ENCODE data around the gene GRIK5.

DNA sequence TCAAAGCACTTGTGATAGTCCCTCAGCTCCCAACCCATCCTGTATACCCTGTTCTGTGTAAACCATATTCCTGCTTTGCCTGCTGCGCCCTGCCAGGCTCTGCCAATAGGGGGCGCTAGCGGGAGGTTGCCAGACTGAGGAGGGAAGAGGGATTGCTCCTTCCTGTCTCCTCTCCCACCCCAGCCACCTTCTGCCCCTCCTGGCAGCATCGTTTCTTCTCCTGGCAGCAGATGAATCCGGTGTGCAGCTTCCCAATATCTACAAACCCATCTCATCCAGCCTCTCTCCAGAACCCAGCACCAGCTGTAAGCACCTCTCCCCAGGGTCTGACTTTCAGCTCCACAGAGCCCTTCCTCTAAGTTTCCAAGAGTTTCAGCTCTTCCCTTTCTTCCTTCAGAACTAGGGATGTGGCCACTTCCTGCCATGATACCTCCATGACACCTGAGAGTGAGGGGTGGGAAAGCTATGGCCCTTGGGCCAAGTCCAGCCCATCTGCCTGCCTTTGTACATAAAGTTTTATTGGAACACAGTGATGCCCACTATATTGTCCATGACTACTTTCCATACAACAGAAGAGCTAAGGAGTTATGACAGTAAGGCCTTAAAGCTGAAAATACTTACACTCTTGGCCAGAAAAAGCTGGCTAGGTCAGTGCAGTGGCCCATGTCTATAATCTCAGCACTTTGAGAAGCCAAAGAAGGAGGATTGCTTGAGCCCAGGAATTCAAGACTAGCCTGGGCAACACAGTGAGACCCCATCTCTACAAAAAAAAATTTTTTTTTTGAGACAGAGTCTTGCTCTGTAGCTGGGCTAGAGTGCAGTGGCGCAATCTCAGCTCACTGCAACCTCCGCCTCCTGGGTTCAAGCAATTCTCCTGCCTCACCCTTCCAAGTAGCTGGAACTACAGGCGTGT, 41.4 kb downstream of the GRIK5 start:
- TF ChIP-seq CTCF (conservative IDR thresholded peaks at IDR 0.05; ENCODE audit: low read length) = peak; percentile 94
- no peak for TF ChIP-seq EZH2phosphoT487 (IDR thresholded peaks at IDR 0.05; ENCODE audit: borderline replicate concordance, low read depth, low read length)

Measured in OCI-LY7 (cell line).